Neuronal stem cell (in vitro differentiated cells): ENCODE measurements around the gene LDLRAD3.
"Not testable (repeated sequence)": the region's sequence is repeated elsewhere in the genome, so short reads cannot be mapped to it uniquely, and the experiment has no call there.

ENCODE experiments used
- DNase-seq: peaks from one replicate; pipeline ENCODE4 v3.0.0-alpha.2; 2013; ENCODE audit warnings: low spot score
- H2AFZ ChIP-seq: one replicate; pipeline ENCODE4 v1.6.1; 2013; ENCODE audit warnings: mild to moderate bottlenecking, low read length, inconsistent platforms
- H2AK5ac ChIP-seq: 2 replicates; pipeline ENCODE4 v1.6.1; 2013; ENCODE audit warnings: low read depth, mild to moderate bottlenecking, inconsistent platforms, low read length, moderate library complexity, mixed read lengths
- H2BK120ac ChIP-seq: 2 replicates; pipeline ENCODE4 v1.6.1; 2013; ENCODE audit warnings: low read depth, mild to moderate bottlenecking, inconsistent platforms, low read length, moderate library complexity, mixed read lengths
- H2BK12ac ChIP-seq: one replicate; pipeline ENCODE4 v1.6.1; 2013; ENCODE audit warnings: low read length, inconsistent platforms
- H2BK15ac ChIP-seq: 2 replicates; pipeline ENCODE4 v1.6.1; 2013; ENCODE audit warnings: mild to moderate bottlenecking, low read length, inconsistent platforms, mixed read lengths
- H2BK5ac ChIP-seq: one replicate; pipeline ENCODE4 v1.6.1; 2013; ENCODE audit warnings: inconsistent platforms, mild to moderate bottlenecking, low read length, moderate library complexity
- H3K14ac ChIP-seq: one replicate; pipeline ENCODE4 v1.6.1; 2013; ENCODE audit warnings: low read length, inconsistent platforms
- H3K18ac ChIP-seq: 2 replicates; pipeline ENCODE4 v1.6.1; 2013; ENCODE audit warnings: low read length, inconsistent platforms
- H3K23ac ChIP-seq: 2 replicates; pipeline ENCODE4 v1.6.1; 2013; ENCODE audit warnings: low read depth, mild to moderate bottlenecking, mixed read lengths, low read length, inconsistent platforms; ENCODE audit not compliant: poor library complexity
- H3K27ac ChIP-seq: replicated peaks from 3 replicates; pipeline ENCODE4 v1.5.1; 2013; ENCODE audit warnings: low read length, inconsistent platforms
- H3K27me3 ChIP-seq, 3 experiments: 2 replicates each; pipeline ENCODE4 v1.6.1; 2013; ENCODE audit warnings: low read length in 3 of 3, mild to moderate bottlenecking in 2 of 3, inconsistent platforms in 1 of 3, low read depth in 1 of 3, mixed read lengths in 1 of 3, moderate library complexity in 1 of 3; ENCODE audit not compliant: control insufficient read depth in 3 of 3, insufficient read depth in 3 of 3
- H3K36me3 ChIP-seq, 2 donors: replicated peaks in 1 of 2; 2 replicates each; pipeline ENCODE4 v1.6.1; 2013; ENCODE audit warnings: low read length in 2 of 2; ENCODE audit not compliant: control insufficient read depth in 2 of 2, insufficient read depth in 2 of 2
- H3K4ac ChIP-seq: 2 replicates; pipeline ENCODE4 v1.6.1; 2013; ENCODE audit warnings: inconsistent platforms, mild to moderate bottlenecking, low read length, moderate library complexity
- H3K4me1 ChIP-seq, 2 donors: 1 replicate in 1 of 2; 2 replicates in 1 of 2; pipeline ENCODE4 v1.6.1; 2013; ENCODE audit warnings: low read length in 2 of 2, low read depth in 1 of 2; ENCODE audit not compliant: control insufficient read depth in 2 of 2, insufficient read depth in 1 of 2
- H3K4me2 ChIP-seq: one replicate; pipeline ENCODE4 v1.6.1; 2013; ENCODE audit warnings: mild to moderate bottlenecking, low read length, inconsistent platforms; ENCODE audit not compliant: insufficient read depth, poor library complexity, severe bottlenecking
- H3K4me3 ChIP-seq, 2 donors: 2 replicates each; pipeline ENCODE4 v1.5.1; 2013; ENCODE audit warnings: low read length in 2 of 2, mild to moderate bottlenecking in 2 of 2, inconsistent platforms in 1 of 2, moderate library complexity in 1 of 2
- H3K79me1 ChIP-seq: one replicate; pipeline ENCODE4 v1.6.1; 2013; ENCODE audit warnings: low read depth, mild to moderate bottlenecking, inconsistent platforms, low read length, moderate library complexity
- H3K9ac ChIP-seq: one replicate; pipeline ENCODE4 v1.6.1; 2013; ENCODE audit warnings: mild to moderate bottlenecking, low read depth, low read length, inconsistent platforms; ENCODE audit not compliant: poor library complexity
- H3K9me3 ChIP-seq, 2 donors: replicated peaks in 1 of 2; 2 replicates each; pipeline versions ENCODE3 to v1.6.1; 2013; ENCODE audit warnings: low read length in 2 of 2, mild to moderate bottlenecking in 2 of 2, inconsistent platforms in 1 of 2, low read depth in 1 of 2, mixed read lengths in 1 of 2, moderate library complexity in 1 of 2; ENCODE audit not compliant: control insufficient read depth in 2 of 2, insufficient read depth in 1 of 2
- H4K8ac ChIP-seq: one replicate; pipeline ENCODE4 v1.6.1; 2013; ENCODE audit warnings: low read depth, mild to moderate bottlenecking, inconsistent platforms, low read length, moderate library complexity
- H4K91ac ChIP-seq: one replicate; pipeline ENCODE4 v1.6.1; 2013; ENCODE audit warnings: low read length, low read depth, mild to moderate bottlenecking, inconsistent platforms; ENCODE audit not compliant: poor library complexity
- WGBS, 2 donors: extraction: QIAGEN DNeasy Blood & Tissue Kit; methylation state at CpG; one replicate each; pipeline ENCODE4 v1.1.7; 2013; ENCODE audit warnings: missing lambda C conversion rate in 2 of 2, mixed read lengths in 1 of 2; ENCODE audit not compliant: insufficient read length in 2 of 2, insufficient replicate concordance in 1 of 2; ENCODE audit errors: extremely low coverage in 2 of 2; 5-methylcytosine and 5-hydroxymethylcytosine counted together

The LDLRAD3 gene

DNA sequence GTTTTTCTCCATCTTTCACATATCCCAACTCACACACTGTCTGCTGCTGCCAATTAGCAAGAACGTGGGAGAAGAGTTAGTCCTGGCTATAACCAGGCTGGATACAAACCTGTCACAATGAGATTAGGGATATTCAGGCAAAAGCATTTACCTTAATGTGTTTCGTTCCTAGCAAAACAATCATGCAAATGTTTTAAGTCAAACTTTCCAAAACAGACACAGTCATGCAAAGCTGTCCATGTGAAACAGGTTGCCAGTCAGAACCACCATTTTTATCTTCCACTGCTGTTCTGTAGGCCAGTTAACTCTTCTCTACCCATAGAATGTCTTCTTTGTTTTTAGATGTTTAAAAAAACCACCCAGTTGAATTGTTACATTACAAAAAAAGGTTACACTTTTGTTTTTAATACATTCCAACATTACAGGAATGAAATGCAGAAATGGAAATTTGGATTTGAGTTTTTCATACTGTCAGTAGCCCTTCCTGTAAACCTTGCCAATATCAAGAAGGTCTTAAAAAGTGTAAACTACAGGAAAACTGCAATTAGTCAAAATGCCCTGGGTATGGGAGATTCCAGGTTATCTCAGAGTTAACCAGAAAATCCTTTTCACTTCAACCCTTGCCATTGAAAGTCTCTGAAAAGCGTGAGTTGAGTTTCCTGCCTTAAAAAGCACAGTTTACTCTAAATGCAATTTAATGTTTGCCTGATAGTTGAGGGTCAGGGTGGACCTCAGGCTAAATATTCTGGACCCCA, 34.2 kb upstream of the LDLRAD3 start:
- no peak overlapping the region for H4K91ac ChIP-seq
- H2AFZ ChIP-seq: peak overlapping the region; percentile 50
- no peaks in the 10 kb centered on the region for H3K27me3 ChIP-seq
- no CpG with 5 or more reads among the region's 3 CpGs for WGBS, 2 donors
- H3K18ac ChIP-seq: no peak overlapping the region
- no peak overlapping the region for H3K14ac ChIP-seq
- H2BK5ac ChIP-seq: no peak overlapping the region
- no peak overlapping the region for H2BK120ac ChIP-seq
- no peak overlapping the region for H2AK5ac ChIP-seq
- no peak overlapping the region for H2BK12ac ChIP-seq
- no peak overlapping the region for H2BK15ac ChIP-seq
- DNase-seq: no peak
- no peaks in the 10 kb centered on the region for H3K9me3 ChIP-seq
- no peak overlapping the region for H3K27ac ChIP-seq
- no peak overlapping the region for H3K23ac ChIP-seq
- H3K4me3 ChIP-seq: no peak overlapping the region
- H3K36me3 ChIP-seq: no peaks in the 10 kb centered on the region
- H3K4me2 ChIP-seq: no peak overlapping the region
- H3K4ac ChIP-seq: no peak overlapping the region
- H4K8ac ChIP-seq: no peak overlapping the region
- peaks cover 0 to 5% of the 10 kb centered on the region in 2 donors for H3K4me1 ChIP-seq
- H3K79me1 ChIP-seq: no peaks in the 10 kb centered on the region
- H3K9ac ChIP-seq: no peak overlapping the region

DNA sequence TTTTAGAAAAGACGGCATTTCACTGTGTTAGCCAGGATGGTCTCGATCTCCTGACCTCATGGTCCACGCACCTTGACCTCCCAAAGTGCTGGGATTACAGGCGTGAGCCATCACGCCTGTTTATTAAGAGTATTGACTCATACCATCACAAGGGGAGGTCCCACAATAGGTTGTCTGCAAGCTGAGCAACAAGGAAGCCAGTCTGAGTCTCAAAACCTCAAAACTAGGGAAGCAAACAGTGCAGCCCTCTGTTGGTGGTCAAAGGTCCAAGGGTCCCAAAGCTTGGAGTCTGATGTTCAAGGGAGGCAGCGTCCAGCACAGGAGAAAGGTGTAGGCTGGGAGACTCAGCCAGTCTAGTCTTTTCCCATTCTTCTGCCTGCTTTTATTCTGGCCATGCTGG, 32.8 kb upstream of the LDLRAD3 start:
- no peak overlapping the region for H2AFZ ChIP-seq

DNA sequence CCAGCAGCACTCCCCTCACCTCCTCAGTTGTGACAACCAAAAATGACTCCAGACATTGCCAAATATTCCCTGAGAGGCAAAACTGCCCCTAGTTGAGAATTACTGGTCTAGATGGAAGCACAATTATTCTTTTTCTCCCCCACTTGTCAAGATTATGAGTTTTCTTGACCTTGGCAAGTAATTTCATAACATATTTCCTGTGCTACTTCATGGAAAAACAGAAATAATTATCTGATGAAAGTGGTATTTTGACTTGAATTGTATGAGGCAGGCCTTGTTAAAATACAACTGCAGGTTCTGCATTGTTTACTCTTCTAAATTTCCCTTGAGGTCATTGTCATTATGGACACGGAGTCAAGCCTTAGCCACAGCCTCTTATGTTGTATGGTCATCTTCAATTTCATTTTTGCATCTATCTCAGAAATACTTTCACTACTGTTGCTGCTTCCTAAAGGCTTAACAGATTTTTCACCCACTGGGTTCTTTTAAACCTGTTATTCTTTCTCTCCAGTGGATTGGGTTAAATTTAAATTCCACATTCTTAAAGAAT, 32.2 kb upstream of the LDLRAD3 start:
- no peak for DNase-seq
- H3K9ac ChIP-seq: no peak overlapping the region

More for the DNA sequence above, 32.8 kb upstream of the LDLRAD3 start:
- WGBS, 2 donors: no CpG with 5 or more reads among the region's 6 CpGs
- Histone ChIP-seq H2BK120ac (no peak overlapping the region), H4K8ac (no peak overlapping the region), H2AK5ac (no peak overlapping the region), H2BK15ac (no peak overlapping the region), H3K9me3 (no peaks in the 10 kb centered on the region), H3K27ac (no peak overlapping the region), H3K36me3 (no peaks in the 10 kb centered on the region), H3K79me1 (no peaks in the 10 kb centered on the region), H3K27me3 (no peaks in the 10 kb centered on the region), H3K14ac (no peak overlapping the region), H3K23ac (no peak overlapping the region), H3K9ac (no peak overlapping the region), H4K91ac (no peak overlapping the region), H3K4me2 (no peak overlapping the region), H3K4ac (no peak overlapping the region), H3K4me3 (no peak overlapping the region), H3K18ac (no peak overlapping the region), H2BK5ac (no peak overlapping the region), H3K4me1 (peaks cover 0 to 1% of the 10 kb centered on the region in 2 donors), H2BK12ac (no peak overlapping the region)
- no peak for DNase-seq

DNA sequence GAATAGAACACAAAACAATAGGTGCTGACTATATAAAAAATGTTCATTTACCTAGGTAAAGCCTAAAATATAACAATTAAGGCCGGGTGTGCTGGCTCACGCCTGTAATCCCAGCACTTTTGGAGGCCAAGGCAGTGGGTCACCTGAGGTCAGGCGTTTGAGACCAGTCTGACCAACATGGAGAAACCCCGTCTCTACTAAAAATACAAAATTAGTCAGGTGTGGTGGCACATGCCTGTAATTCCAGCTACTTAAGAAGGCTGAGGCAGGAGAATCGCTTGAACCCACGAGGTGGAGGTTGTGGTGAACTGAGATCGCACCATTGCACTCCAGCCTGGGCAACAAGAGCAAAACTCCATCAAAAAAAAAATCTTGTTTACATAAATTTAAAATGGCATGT, 31.4 kb upstream of the LDLRAD3 start:
- not testable (repeated sequence) for H3K36me3 ChIP-seq

More for the DNA sequence above, 32.2 kb upstream of the LDLRAD3 start:
- Histone ChIP-seq H2AFZ (no peak overlapping the region), H3K18ac (no peak overlapping the region), H3K4me1 (no peaks in the 10 kb centered on the region), H2BK12ac (no peak overlapping the region), H3K27ac (no peak overlapping the region), H3K23ac (no peak overlapping the region), H3K14ac (no peak overlapping the region), H2BK15ac (no peak overlapping the region), H2BK5ac (no peak overlapping the region), H4K91ac (no peak overlapping the region), H2AK5ac (no peak overlapping the region), H3K9me3 (no peaks in the 10 kb centered on the region), H3K4me3 (no peak overlapping the region), H3K4ac (no peak overlapping the region), H2BK120ac (no peak overlapping the region), H3K4me2 (no peak overlapping the region), H3K27me3 (no peaks in the 10 kb centered on the region), H3K79me1 (no peaks in the 10 kb centered on the region), H3K36me3 (no peaks in the 10 kb centered on the region), H4K8ac (no peak overlapping the region)
- no CpG with 5 or more reads among the region's 1 CpG for WGBS, 2 donors

More for the DNA sequence above, 31.4 kb upstream of the LDLRAD3 start:
- not testable (repeated sequence) for H2BK5ac ChIP-seq, H3K4me2 ChIP-seq, H3K23ac ChIP-seq, H3K4me1 ChIP-seq, H3K9ac ChIP-seq, H3K4me3 ChIP-seq, H4K91ac ChIP-seq, H3K4ac ChIP-seq, H3K18ac ChIP-seq, H3K14ac ChIP-seq, H3K9me3 ChIP-seq, H2BK15ac ChIP-seq, H2BK12ac ChIP-seq, H2BK120ac ChIP-seq, H2AK5ac ChIP-seq, DNase-seq, H3K27ac ChIP-seq, H2AFZ ChIP-seq, H4K8ac ChIP-seq, H3K27me3 ChIP-seq, H3K79me1 ChIP-seq
- no CpG with 5 or more reads among the region's 7 CpGs for WGBS, 2 donors
